Smooth muscle cell (in vitro differentiated cells): ENCODE data around the gene KLF7. TPM values are rescaled to one million over a fixed set of nuclear protein-coding genes. Genes with fewer than 3 reads are reported as not detected.
A peak's percentile ranks its signal among the peaks of the same experiment; 100 is the strongest.

Experiments used
- DNase-seq: peaks from one replicate; lab custom pipeline; 2025; ENCODE audit not compliant: unreplicated experiment; lab: John Stamatoyannopoulos, UW
- H2AFZ ChIP-seq: fragments of 200-600 bp; sonication (generic); 2 replicates; pipeline ENCODE4 v1.6.0; 2016; ENCODE audit warnings: antibody characterized with exemption, low read depth, mild to moderate bottlenecking
- H3F3A ChIP-seq: fragments of 200-600 bp; sonication (generic); 2 replicates; pipeline ENCODE4 v1.6.0; 2017; ENCODE audit warnings: antibody characterized with exemption, low read depth
- H3K27ac ChIP-seq: fragments of 200-600 bp; sonication (generic); 2 replicates; pipeline ENCODE4 v1.5.1; 2016; ENCODE audit warnings: low read depth, mild to moderate bottlenecking
- H3K27me3 ChIP-seq: fragments of 200-600 bp; sonication (generic); 2 replicates; pipeline ENCODE4 v1.6.1; 2016; ENCODE audit warnings: low read depth, mild to moderate bottlenecking
- H3K36me3 ChIP-seq: fragments of 200-600 bp; sonication (generic); 2 replicates; pipeline ENCODE4 v1.5.1; 2016; ENCODE audit warnings: low read depth
- H3K4me1 ChIP-seq: fragments of 200-600 bp; sonication (generic); 2 replicates; pipeline ENCODE4 v1.5.1; 2016; ENCODE audit warnings: low read depth
- H3K4me2 ChIP-seq: fragments of 200-600 bp; sonication (generic); 2 replicates; pipeline ENCODE4 v1.6.0; 2016; ENCODE audit warnings: mild to moderate bottlenecking
- H3K4me3 ChIP-seq: fragments of 200-600 bp; sonication (generic); 2 replicates; pipeline ENCODE4 v1.5.1; 2016; ENCODE audit warnings: mild to moderate bottlenecking
- H3K79me2 ChIP-seq: fragments of 200-600 bp; sonication (generic); 2 replicates; pipeline ENCODE4 v1.6.0; 2016; ENCODE audit warnings: low read depth, mild to moderate bottlenecking
- H3K9ac ChIP-seq: fragments of 200-600 bp; sonication (generic); 2 replicates; pipeline ENCODE4 v1.6.0; 2016; ENCODE audit warnings: low read depth
- H3K9me3 ChIP-seq: fragments of 200-600 bp; sonication (generic); replicated peaks from 2 replicates; pipeline ENCODE4 v1.5.1; 2016; ENCODE audit warnings: low read depth
- H4K20me1 ChIP-seq: fragments of 200-600 bp; sonication (generic); 2 replicates; pipeline ENCODE4 v1.6.0; 2016; ENCODE audit warnings: low read depth
- WGBS: methylation state at CpG from one replicate; pipeline ENCODE4 v1.1.7; 2016; ENCODE audit warnings: low lambda C conversion rate; 5-methylcytosine and 5-hydroxymethylcytosine counted together
- polyA plus RNA-seq: library from polyadenylated mRNA; unstranded; fragments of >200 nt; fragmentation: Nextera tagmentation; extraction: Ambion mirVana; gene quantifications from 2 replicates; pipeline ENCODE4 v1.2.1, GENCODE V29; 2016
- total RNA-seq: library from RNA; depleted of rRNA; stranded (reverse); fragments of >200 nt; gene quantifications from 2 replicates; pipeline ENCODE4 v1.2.3, GENCODE V29; 2014
- TF ChIP-seq, protein P1 (sequence below): fragments of 200-600 bp; sonication (generic); IDR thresholded peaks from 2 replicates; pipeline ENCODE4 v1.5.1; 2017; ENCODE audit warnings: borderline replicate concordance, mild to moderate bottlenecking, antibody characterized with exemption; ENCODE audit not compliant: insufficient read depth, poor library complexity, severe bottlenecking

Gene KLF7
- total and polyA plus RNA-seq, 2 experiments from 2014 or later, result 12.7 to 27.6 TPM

DNA sequence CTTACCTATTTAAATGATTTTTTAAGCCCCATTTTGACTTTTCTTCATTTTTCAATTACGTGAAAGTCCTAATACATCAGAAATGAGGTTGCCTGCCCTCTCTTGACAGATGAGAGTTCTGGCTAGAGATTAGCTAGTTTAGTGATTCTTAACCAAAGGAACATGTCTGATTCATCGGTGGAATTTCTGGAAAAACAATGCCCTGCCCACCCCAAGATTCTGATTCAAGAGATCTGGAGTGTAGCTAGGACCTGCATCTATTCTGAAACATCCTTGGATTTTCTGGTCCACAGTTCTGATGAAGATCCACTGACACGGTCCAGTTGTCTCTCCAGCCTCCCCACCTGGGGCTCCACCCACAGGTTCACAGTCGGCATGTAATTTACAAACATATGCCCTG is 111.2 kb downstream of the KLF7 start:
- TF ChIP-seq, protein P1, sequence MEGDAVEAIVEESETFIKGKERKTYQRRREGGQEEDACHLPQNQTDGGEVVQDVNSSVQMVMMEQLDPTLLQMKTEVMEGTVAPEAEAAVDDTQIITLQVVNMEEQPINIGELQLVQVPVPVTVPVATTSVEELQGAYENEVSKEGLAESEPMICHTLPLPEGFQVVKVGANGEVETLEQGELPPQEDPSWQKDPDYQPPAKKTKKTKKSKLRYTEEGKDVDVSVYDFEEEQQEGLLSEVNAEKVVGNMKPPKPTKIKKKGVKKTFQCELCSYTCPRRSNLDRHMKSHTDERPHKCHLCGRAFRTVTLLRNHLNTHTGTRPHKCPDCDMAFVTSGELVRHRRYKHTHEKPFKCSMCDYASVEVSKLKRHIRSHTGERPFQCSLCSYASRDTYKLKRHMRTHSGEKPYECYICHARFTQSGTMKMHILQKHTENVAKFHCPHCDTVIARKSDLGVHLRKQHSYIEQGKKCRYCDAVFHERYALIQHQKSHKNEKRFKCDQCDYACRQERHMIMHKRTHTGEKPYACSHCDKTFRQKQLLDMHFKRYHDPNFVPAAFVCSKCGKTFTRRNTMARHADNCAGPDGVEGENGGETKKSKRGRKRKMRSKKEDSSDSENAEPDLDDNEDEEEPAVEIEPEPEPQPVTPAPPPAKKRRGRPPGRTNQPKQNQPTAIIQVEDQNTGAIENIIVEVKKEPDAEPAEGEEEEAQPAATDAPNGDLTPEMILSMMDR, result no peak
- Histone ChIP-seq H3K79me2 (no peaks in the 10 kb centered on the region), H2AFZ (no peak overlapping the region), H3F3A (no peaks in the 10 kb centered on the region), H3K4me3 (no peak overlapping the region), H3K4me1 (no peaks in the 10 kb centered on the region), H3K9me3 (no peaks in the 10 kb centered on the region), H3K27me3 (no peaks in the 10 kb centered on the region), H3K36me3 (no peaks in the 10 kb centered on the region), H3K9ac (no peak overlapping the region), H3K4me2 (no peak overlapping the region), H4K20me1 (no peaks in the 10 kb centered on the region), H3K27ac (no peak overlapping the region)
- WGBS, result 84% methylated on average over 4 of the region's 4 CpGs
- DNase-seq, result no peak

GRCh38 chr2:207051385-207051965 is 114.3 kb downstream of the KLF7 start:
- H3K4me1 ChIP-seq, result no peaks in the 10 kb centered on the region
- TF ChIP-seq, protein P1, result no peak
- H3K9ac ChIP-seq, result no peak overlapping the region
- no peak overlapping the region for H3K27ac ChIP-seq
- no peaks in the 10 kb centered on the region for H4K20me1 ChIP-seq
- H3F3A ChIP-seq, result no peaks in the 10 kb centered on the region
- no peaks in the 10 kb centered on the region for H3K27me3 ChIP-seq
- H3K36me3 ChIP-seq, result no peaks in the 10 kb centered on the region
- no peaks in the 10 kb centered on the region for H3K79me2 ChIP-seq
- no peaks in the 10 kb centered on the region for H3K9me3 ChIP-seq
- H3K4me2 ChIP-seq, result no peak overlapping the region
- no peak overlapping the region for H3K4me3 ChIP-seq
- 81% methylated on average over 3 of the region's 3 CpGs for WGBS
- no peak overlapping the region for H2AFZ ChIP-seq
- DNase-seq, result no peak

GRCh38 chr2:207049122-207049521 is 116.6 kb downstream of the KLF7 start:
- no peaks in the 10 kb centered on the region for H3K79me2 ChIP-seq
- H4K20me1 ChIP-seq, result no peaks in the 10 kb centered on the region
- no peaks in the 10 kb centered on the region for H3K9me3 ChIP-seq
- no peak overlapping the region for H3K27ac ChIP-seq
- TF ChIP-seq, protein P1, result no peak
- H3K4me3 ChIP-seq, result no peak overlapping the region
- H3F3A ChIP-seq, result no peaks in the 10 kb centered on the region
- no peaks in the 10 kb centered on the region for H3K27me3 ChIP-seq
- H3K4me1 ChIP-seq, result no peaks in the 10 kb centered on the region
- H2AFZ ChIP-seq, result no peak overlapping the region
- H3K9ac ChIP-seq, result no peak overlapping the region
- WGBS, result 66% methylated on average over 5 of the region's 5 CpGs
- H3K36me3 ChIP-seq, result no peaks in the 10 kb centered on the region
- no peak overlapping the region for H3K4me2 ChIP-seq
- no peak for DNase-seq

DNA sequence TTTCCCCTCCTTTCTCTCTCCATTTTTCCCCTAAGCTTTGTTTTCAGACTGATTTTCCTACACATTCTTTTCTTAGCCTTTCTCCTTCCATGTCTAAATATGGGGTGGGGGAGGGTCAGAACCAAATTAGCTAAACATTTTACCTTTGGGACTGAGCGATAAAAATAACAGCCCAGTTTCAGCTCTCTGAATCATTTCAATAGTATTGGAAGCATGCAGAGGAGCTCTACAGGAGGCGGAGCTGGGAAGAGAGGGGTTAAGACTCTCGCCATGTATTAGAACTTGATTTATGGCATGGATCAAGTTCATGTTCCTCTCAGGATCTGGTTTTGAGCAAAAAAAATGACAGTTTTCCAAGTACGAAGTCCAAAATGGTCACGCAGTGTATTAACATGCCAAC is 117.3 kb downstream of the KLF7 start:
- 55% methylated on average over 5 of the region's 5 CpGs for WGBS
- Histone ChIP-seq H3K4me1 (no peaks in the 10 kb centered on the region), H4K20me1 (no peaks in the 10 kb centered on the region), H3K9me3 (no peaks in the 10 kb centered on the region), H3K9ac (no peak overlapping the region), H3K79me2 (no peaks in the 10 kb centered on the region), H3K27ac (no peak overlapping the region), H2AFZ (no peak overlapping the region), H3K4me3 (no peak overlapping the region), H3K4me2 (peak overlapping the region; percentile 20), H3F3A (no peaks in the 10 kb centered on the region), H3K27me3 (no peaks in the 10 kb centered on the region), H3K36me3 (no peaks in the 10 kb centered on the region)
- DNase-seq, result no peak
- TF ChIP-seq, protein P1, result no peak
